GM12878 (cell line): ENCODE data around the gene SMPX.

Source experiments
- CBFB ChIP-seq: IDR thresholded peaks from 2 replicates; pipeline ENCODE4 v1.6.1; 2016; ENCODE audit warnings: antibody characterized with exemption, low read depth
- PAX5 ChIP-seq: IDR thresholded peaks from 2 replicates; pipeline ENCODE4 v1.6.1; 2011; ENCODE audit warnings: low read depth, low read length, borderline replicate concordance
- POLR2A ChIP-seq: IDR thresholded peaks from 2 replicates; pipeline ENCODE4 v1.6.1; 2011; ENCODE audit warnings: low read depth, mild to moderate bottlenecking, low read length
- REST ChIP-seq: IDR thresholded peaks from 2 replicates; pipeline ENCODE4 v1.6.1; 2012; ENCODE audit warnings: mild to moderate bottlenecking, low read depth, low read length
- SIN3A ChIP-seq: IDR thresholded peaks from 2 replicates; pipeline ENCODE4 v1.6.1; 2012; ENCODE audit warnings: low read depth, low read length, improper control_type of control experiment
- SP1 ChIP-seq: IDR thresholded peaks from one replicate; pipeline ENCODE4 v1.6.1; 2011; ENCODE audit warnings: low read depth, low read length
- SREBF2 ChIP-seq: IDR thresholded peaks from 2 replicates; pipeline ENCODE4 v1.6.1; 2012; ENCODE audit warnings: mild to moderate bottlenecking, low read length
- USF2 ChIP-seq: IDR thresholded peaks from 2 replicates; pipeline ENCODE4 v1.6.1; 2011; ENCODE audit warnings: low read depth, low read length, improper control_type of control experiment, borderline replicate concordance
- YY1 ChIP-seq: IDR thresholded peaks from 2 replicates; pipeline ENCODE4 v1.6.1; 2011; ENCODE audit warnings: low read depth, mild to moderate bottlenecking, low read length
- ZBED1 ChIP-seq: IDR thresholded peaks from 2 replicates; pipeline ENCODE4 v1.6.1; 2016; ENCODE audit warnings: borderline replicate concordance
- ZNF274 ChIP-seq: IDR thresholded peaks from one replicate; pipeline ENCODE4 v1.8.0; 2011; ENCODE audit not compliant: insufficient read length, insufficient read depth
- TF ChIP-seq, protein P1 (sequence below), 3 experiments: IDR thresholded peaks in 2 of 3; conservative IDR thresholded peaks in 1 of 3; 2 replicates each; pipeline ENCODE4 v1.5.1; 2011; ENCODE audit warnings: low read depth in 3 of 3, low read length in 3 of 3, mild to moderate bottlenecking in 3 of 3, control low read depth in 2 of 3, moderate library complexity in 2 of 3, inconsistent platforms in 1 of 3, mixed read lengths in 1 of 3; ENCODE audit not compliant: control insufficient read depth in 2 of 3, insufficient read depth in 1 of 3; ENCODE audit errors: extremely low read depth in 1 of 3
- TF ChIP-seq, protein P2 (sequence below): fragments of 450-650 bp; formaldehyde crosslinking; IDR thresholded peaks from 2 replicates; pipeline ENCODE4 v1.4.0; 2022; ENCODE audit warnings: mild to moderate bottlenecking, moderate library complexity

DNA sequence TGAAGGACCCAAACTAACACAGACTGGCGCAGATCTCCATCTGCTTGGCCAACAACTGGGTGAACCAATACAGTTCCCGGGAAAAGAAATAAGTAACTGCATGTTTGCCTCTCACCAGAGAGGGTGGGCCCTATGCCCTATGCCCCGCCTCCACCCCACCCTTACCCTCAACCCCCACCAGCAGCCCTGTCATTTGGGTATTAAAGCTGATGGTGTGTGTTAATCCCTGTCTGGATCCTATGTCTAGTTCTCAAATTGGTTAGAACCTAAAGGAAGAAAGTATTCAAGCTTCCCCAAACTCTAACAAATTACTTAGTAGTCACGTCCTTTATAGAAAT, 19.0 kb downstream of the SMPX start:
- TF ChIP-seq USF2 (no peak), SREBF2 (no peak), REST (no peak), CBFB (no peak), ZNF274 (no peak), SP1 (no peak), POLR2A (no peak), PAX5 (no peak), YY1 (no peak), ZBED1 (no peak), SIN3A (no peak)
- TF ChIP-seq, protein P1, sequence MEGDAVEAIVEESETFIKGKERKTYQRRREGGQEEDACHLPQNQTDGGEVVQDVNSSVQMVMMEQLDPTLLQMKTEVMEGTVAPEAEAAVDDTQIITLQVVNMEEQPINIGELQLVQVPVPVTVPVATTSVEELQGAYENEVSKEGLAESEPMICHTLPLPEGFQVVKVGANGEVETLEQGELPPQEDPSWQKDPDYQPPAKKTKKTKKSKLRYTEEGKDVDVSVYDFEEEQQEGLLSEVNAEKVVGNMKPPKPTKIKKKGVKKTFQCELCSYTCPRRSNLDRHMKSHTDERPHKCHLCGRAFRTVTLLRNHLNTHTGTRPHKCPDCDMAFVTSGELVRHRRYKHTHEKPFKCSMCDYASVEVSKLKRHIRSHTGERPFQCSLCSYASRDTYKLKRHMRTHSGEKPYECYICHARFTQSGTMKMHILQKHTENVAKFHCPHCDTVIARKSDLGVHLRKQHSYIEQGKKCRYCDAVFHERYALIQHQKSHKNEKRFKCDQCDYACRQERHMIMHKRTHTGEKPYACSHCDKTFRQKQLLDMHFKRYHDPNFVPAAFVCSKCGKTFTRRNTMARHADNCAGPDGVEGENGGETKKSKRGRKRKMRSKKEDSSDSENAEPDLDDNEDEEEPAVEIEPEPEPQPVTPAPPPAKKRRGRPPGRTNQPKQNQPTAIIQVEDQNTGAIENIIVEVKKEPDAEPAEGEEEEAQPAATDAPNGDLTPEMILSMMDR (IDR thresholded peaks at IDR 0.05 in 2 of 3, conservative IDR thresholded peaks at IDR 0.05 in 1 of 3; ENCODE audit: control insufficient read depth in 2 of 3, extremely low read depth in 1 of 3, insufficient read depth in 1 of 3, low read depth in 3 of 3, low read length in 3 of 3) = no peak
- TF ChIP-seq, protein P2, sequence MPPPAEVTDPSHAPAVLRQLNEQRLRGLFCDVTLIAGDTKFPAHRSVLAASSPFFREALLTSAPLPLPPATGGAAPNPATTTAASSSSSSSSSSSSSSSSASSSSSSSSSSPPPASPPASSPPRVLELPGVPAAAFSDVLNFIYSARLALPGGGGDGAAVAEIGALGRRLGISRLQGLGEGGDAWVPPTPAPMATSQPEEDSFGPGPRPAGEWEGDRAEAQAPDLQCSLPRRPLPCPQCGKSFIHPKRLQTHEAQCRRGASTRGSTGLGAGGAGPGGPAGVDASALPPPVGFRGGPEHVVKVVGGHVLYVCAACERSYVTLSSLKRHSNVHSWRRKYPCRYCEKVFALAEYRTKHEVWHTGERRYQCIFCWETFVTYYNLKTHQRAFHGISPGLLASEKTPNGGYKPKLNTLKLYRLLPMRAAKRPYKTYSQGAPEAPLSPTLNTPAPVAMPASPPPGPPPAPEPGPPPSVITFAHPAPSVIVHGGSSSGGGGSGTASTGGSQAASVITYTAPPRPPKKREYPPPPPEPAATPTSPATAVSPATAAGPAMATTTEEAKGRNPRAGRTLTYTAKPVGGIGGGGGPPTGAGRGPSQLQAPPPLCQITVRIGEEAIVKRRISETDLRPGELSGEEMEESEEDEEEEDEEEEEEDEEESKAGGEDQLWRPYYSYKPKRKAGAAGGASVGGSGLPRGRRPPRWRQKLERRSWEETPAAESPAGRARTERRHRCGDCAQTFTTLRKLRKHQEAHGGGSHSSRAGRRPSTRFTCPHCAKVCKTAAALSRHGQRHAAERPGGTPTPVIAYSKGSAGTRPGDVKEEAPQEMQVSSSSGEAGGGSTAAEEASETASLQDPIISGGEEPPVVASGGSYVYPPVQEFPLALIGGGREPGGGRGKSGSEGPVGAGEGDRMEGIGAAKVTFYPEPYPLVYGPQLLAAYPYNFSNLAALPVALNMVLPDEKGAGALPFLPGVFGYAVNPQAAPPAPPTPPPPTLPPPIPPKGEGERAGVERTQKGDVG (CRISPR knock-in tag) = no peak
